ES-I3 (cell line): ENCODE results near the gene CSRNP3.

Experiments used
- H3K36me3 ChIP-seq: 2 replicates; pipeline ENCODE4 v1.6.1; 2013; ENCODE audit warnings: mild to moderate bottlenecking, low read length, control low read depth, moderate library complexity; ENCODE audit not compliant: insufficient read depth
- H3K4me1 ChIP-seq: 2 replicates; pipeline ENCODE4 v1.6.1; 2013; ENCODE audit warnings: mild to moderate bottlenecking, control low read depth, low read length; ENCODE audit not compliant: insufficient read depth
- H3K9ac ChIP-seq: 2 replicates; pipeline ENCODE4 v1.6.1; 2013; ENCODE audit warnings: low read depth, mild to moderate bottlenecking, low read length, moderate library complexity
- H3K9me3 ChIP-seq: 2 replicates; pipeline ENCODE4 v1.6.1; 2013; ENCODE audit warnings: mild to moderate bottlenecking, low read length, moderate library complexity; ENCODE audit not compliant: control insufficient read depth, insufficient read depth

The CSRNP3 gene

GRCh38 chr2:165536851-165537499, 67.5 kb downstream of the CSRNP3 start:
- no peaks in the 10 kb centered on the region for H3K9me3 ChIP-seq
- no peak overlapping the region for H3K9ac ChIP-seq
- H3K36me3 ChIP-seq, result no peaks in the 10 kb centered on the region
- no peaks in the 10 kb centered on the region for H3K4me1 ChIP-seq

- Histone ChIP-seq H3K9ac (no peak overlapping the region), H3K36me3 (no peaks in the 10 kb centered on the region), H3K4me1 (no peaks in the 10 kb centered on the region), H3K9me3 (no peaks in the 10 kb centered on the region)
These were observed 70.5 kb downstream of the CSRNP3 start for GRCh38 chr2:165539985-165540384.

GRCh38 chr2:165544897-165545296, 75.4 kb downstream of the CSRNP3 start:
- Histone ChIP-seq H3K9me3 (no peaks in the 10 kb centered on the region), H3K4me1 (peaks cover 14% of the 10 kb centered on the region; the same call in 1 of the 2 replicates), H3K36me3 (no peaks in the 10 kb centered on the region), H3K9ac (no peak overlapping the region)

- peaks cover 14% of the 10 kb centered on the region; the same call in 1 of the 2 replicates for H3K4me1 ChIP-seq
- no peaks in the 10 kb centered on the region for H3K36me3 ChIP-seq
- H3K9ac ChIP-seq, result no peak overlapping the region
- H3K9me3 ChIP-seq, result no peaks in the 10 kb centered on the region
These were observed 78.4 kb downstream of the CSRNP3 start for GRCh38 chr2:165547900-165548299.

GRCh38 chr2:165549619-165550018, 80.1 kb downstream of the CSRNP3 start:
- Histone ChIP-seq H3K9ac (no peak overlapping the region), H3K9me3 (no peaks in the 10 kb centered on the region), H3K36me3 (no peaks in the 10 kb centered on the region), H3K4me1 (peaks cover 14% of the 10 kb centered on the region; the same call in 1 of the 2 replicates)

GRCh38 chr2:165558832-165559231, 89.3 kb downstream of the CSRNP3 start:
- H3K4me1 ChIP-seq, result peaks cover 6% of the 10 kb centered on the region; the same call in 1 of the 2 replicates
- H3K9ac ChIP-seq, result no peak overlapping the region
- H3K36me3 ChIP-seq, result no peaks in the 10 kb centered on the region

GRCh38 chr2:165560377-165560988, 91.0 kb downstream of the CSRNP3 start:
- peaks cover 6% of the 10 kb centered on the region; the same call in 1 of the 2 replicates for H3K4me1 ChIP-seq
- no peaks in the 10 kb centered on the region for H3K9me3 ChIP-seq
- no peaks in the 10 kb centered on the region for H3K36me3 ChIP-seq
- H3K9ac ChIP-seq, result no peak overlapping the region

More at GRCh38 chr2:165558832-165559231, 89.3 kb downstream of the CSRNP3 start:
- H3K9me3 ChIP-seq, result no peaks in the 10 kb centered on the region

- no peak overlapping the region for H3K9ac ChIP-seq
- H3K9me3 ChIP-seq, result no peaks in the 10 kb centered on the region
- H3K36me3 ChIP-seq, result no peaks in the 10 kb centered on the region
- peaks cover 6% of the 10 kb centered on the region; the same call in 1 of the 2 replicates for H3K4me1 ChIP-seq
These were observed 92.0 kb downstream of the CSRNP3 start for GRCh38 chr2:165561516-165561915.

- H3K4me1 ChIP-seq, result peaks cover 6% of the 10 kb centered on the region; the same call in 1 of the 2 replicates
- H3K36me3 ChIP-seq, result no peaks in the 10 kb centered on the region
- H3K9ac ChIP-seq, result no peak overlapping the region
- H3K9me3 ChIP-seq, result no peaks in the 10 kb centered on the region
These were observed 92.7 kb downstream of the CSRNP3 start for GRCh38 chr2:165562233-165562632.

- peaks cover 9% of the 10 kb centered on the region; the same call in 1 of the 2 replicates for H3K4me1 ChIP-seq
- H3K9ac ChIP-seq, result no peak overlapping the region
- no peaks in the 10 kb centered on the region for H3K36me3 ChIP-seq
- no peaks in the 10 kb centered on the region for H3K9me3 ChIP-seq
These were observed 94.1 kb downstream of the CSRNP3 start for GRCh38 chr2:165563468-165564225.

GRCh38 chr2:165566008-165566407, 96.5 kb downstream of the CSRNP3 start:
- H3K36me3 ChIP-seq, result no peaks in the 10 kb centered on the region
- H3K9ac ChIP-seq, result no peak overlapping the region
- peaks cover 9% of the 10 kb centered on the region; the same call in 1 of the 2 replicates for H3K4me1 ChIP-seq
- no peaks in the 10 kb centered on the region for H3K9me3 ChIP-seq

GRCh38 chr2:165567273-165567672, 97.8 kb downstream of the CSRNP3 start:
- Histone ChIP-seq H3K9me3 (no peaks in the 10 kb centered on the region), H3K9ac (no peak overlapping the region), H3K36me3 (no peaks in the 10 kb centered on the region), H3K4me1 (peaks cover 5% of the 10 kb centered on the region; the same call in 1 of the 2 replicates)

- H3K9ac ChIP-seq, result no peak overlapping the region
- no peaks in the 10 kb centered on the region for H3K9me3 ChIP-seq
- H3K36me3 ChIP-seq, result no peaks in the 10 kb centered on the region
- H3K4me1 ChIP-seq, result 0 out of 2 replicates have a peak, but pooled peaks cover 3% of the 10 kb centered on the region
These were observed 98.9 kb downstream of the CSRNP3 start for GRCh38 chr2:165568361-165568760.

GRCh38 chr2:165571477-165571876, 102.0 kb downstream of the CSRNP3 start:
- Histone ChIP-seq H3K9ac (no peak overlapping the region), H3K36me3 (no peaks in the 10 kb centered on the region), H3K4me1 (peaks cover 3% of the 10 kb centered on the region; the same call in 1 of the 2 replicates), H3K9me3 (no peaks in the 10 kb centered on the region)
